Neutrophil (primary cell): ENCODE measurements around the gene SHOC2.

Experiments
- H3K27ac ChIP-seq: fragments of 200-600 bp; sonication (generic); 2 replicates; pipeline ENCODE4 v1.5.1; 2016; ENCODE audit warnings: mild to moderate bottlenecking, moderate library complexity
- H3K27me3 ChIP-seq: fragments of 200-600 bp; sonication (generic); 2 replicates; pipeline ENCODE4 v1.6.0; 2016; ENCODE audit warnings: mild to moderate bottlenecking
- H3K36me3 ChIP-seq: fragments of 200-600 bp; sonication (generic); 2 replicates; pipeline ENCODE4 v1.5.1; 2017
- H3K4me1 ChIP-seq, 2 experiments: fragments of 200-600 bp in 1 of 2; sonication (generic) in 1 of 2; 1 replicate in 1 of 2; 2 replicates in 1 of 2; pipeline versions ENCODE4 v1.5.1 to v1.6.1; 2013 to 2016; ENCODE audit warnings: low read depth in 1 of 2, low read length in 1 of 2, mild to moderate bottlenecking in 1 of 2, moderate library complexity in 1 of 2; ENCODE audit not compliant: control insufficient read depth in 1 of 2, insufficient read depth in 1 of 2
- H3K4me3 ChIP-seq, 2 experiments: fragments of 200-600 bp in 1 of 2; sonication (generic) in 1 of 2; 1 replicate in 1 of 2; 2 replicates in 1 of 2; pipeline ENCODE4 v1.5.1; 2013 to 2016; ENCODE audit warnings: low read depth in 1 of 2, low read length in 1 of 2, mild to moderate bottlenecking in 1 of 2, moderate library complexity in 1 of 2
- H3K9me3 ChIP-seq: fragments of 200-600 bp; sonication (generic); 2 replicates; pipeline ENCODE4 v1.5.1; 2016
- CTCF ChIP-seq: fragments of 200-600 bp; sonication (generic); IDR thresholded peaks from 2 replicates; pipeline ENCODE4 v1.5.1; 2016; ENCODE audit warnings: antibody characterized with exemption

Gene SHOC2

GRCh38 chr10:110963162-110963561, 43.8 kb downstream of the SHOC2 start:
- TF ChIP-seq CTCF, result no peak
- no peak overlapping the region for H3K27ac ChIP-seq
- no peak overlapping the region for H3K4me3 ChIP-seq
- no peaks in the 10 kb centered on the region for H3K9me3 ChIP-seq
- peaks cover 8% of the 10 kb centered on the region for H3K36me3 ChIP-seq
- no peaks in the 10 kb centered on the region for H3K27me3 ChIP-seq
- peaks cover 12 to 32% of the 10 kb centered on the region in 2 experiments for H3K4me1 ChIP-seq

GRCh38 chr10:110964681-110965080, 45.3 kb downstream of the SHOC2 start:
- no peak for TF ChIP-seq CTCF
- no peaks in the 10 kb centered on the region for H3K27me3 ChIP-seq
- H3K27ac ChIP-seq, result no peak overlapping the region
- peaks cover 8% of the 10 kb centered on the region for H3K36me3 ChIP-seq
- peaks cover 12 to 32% of the 10 kb centered on the region in 2 experiments for H3K4me1 ChIP-seq
- H3K4me3 ChIP-seq, result no peak overlapping the region
- no peaks in the 10 kb centered on the region for H3K9me3 ChIP-seq

GRCh38 chr10:110965216-110965615, 45.8 kb downstream of the SHOC2 start:
- TF ChIP-seq CTCF, result no peak
- Histone ChIP-seq H3K9me3 (no peaks in the 10 kb centered on the region), H3K4me1 (peaks cover 12 to 32% of the 10 kb centered on the region in 2 experiments), H3K27me3 (no peaks in the 10 kb centered on the region), H3K27ac (no peak overlapping the region), H3K4me3 (no peak overlapping the region), H3K36me3 (peaks cover 8% of the 10 kb centered on the region)

GRCh38 chr10:110966146-110966545, 46.7 kb downstream of the SHOC2 start:
- H3K4me1 ChIP-seq, result peaks cover 12 to 32% of the 10 kb centered on the region in 2 experiments
- H3K9me3 ChIP-seq, result no peaks in the 10 kb centered on the region
- no peaks in the 10 kb centered on the region for H3K27me3 ChIP-seq
- TF ChIP-seq CTCF, result no peak
- no peak overlapping the region for H3K4me3 ChIP-seq
- H3K27ac ChIP-seq, result peak overlapping the region; percentile 64
- peaks cover 8% of the 10 kb centered on the region for H3K36me3 ChIP-seq

GRCh38 chr10:110967009-110967630, 47.7 kb downstream of the SHOC2 start:
- Histone ChIP-seq H3K9me3 (no peaks in the 10 kb centered on the region), H3K27ac (peak overlapping the region; percentile 64), H3K4me3 (no peak overlapping the region), H3K4me1 (peaks cover 12 to 35% of the 10 kb centered on the region in 2 experiments), H3K27me3 (no peaks in the 10 kb centered on the region), H3K36me3 (peaks cover 8% of the 10 kb centered on the region)
- no peak for TF ChIP-seq CTCF
